B cell (primary cell): ENCODE data around the gene TNRC6C.

ENCODE experiments used
- CTCF ChIP-seq: fragments of 200-600 bp; IDR thresholded peaks from one replicate; pipeline ENCODE4 v1.8.0; 2022; ENCODE audit warnings: antibody characterized with exemption, mild to moderate bottlenecking
- EZH2 ChIP-seq: IDR thresholded peaks from 2 replicates; pipeline ENCODE4 v1.6.1; 2012; ENCODE audit warnings: borderline replicate concordance, low read depth, mild to moderate bottlenecking, moderate library complexity, low read length; ENCODE audit not compliant: insufficient read depth, poor library complexity, severe bottlenecking

- TF ChIP-seq CTCF, result no peak
- no peak for TF ChIP-seq EZH2
Observed at GRCh38 chr17:78107457-78107856, 149.0 kb downstream of the TNRC6C start.
